GM20000 (cell line): ENCODE measurements around the gene ASTN2.

ENCODE experiments used
- DNase-seq: peaks from one replicate; pipeline ENCODE4 v3.0.0; 2012; ENCODE audit warnings: low spot score
- CTCF ChIP-seq: IDR thresholded peaks from 2 replicates; pipeline ENCODE4 v1.5.1; 2012; ENCODE audit warnings: mild to moderate bottlenecking, control low read depth; ENCODE audit errors: extremely low read depth, missing control alignments

ASTN2 gene

DNA sequence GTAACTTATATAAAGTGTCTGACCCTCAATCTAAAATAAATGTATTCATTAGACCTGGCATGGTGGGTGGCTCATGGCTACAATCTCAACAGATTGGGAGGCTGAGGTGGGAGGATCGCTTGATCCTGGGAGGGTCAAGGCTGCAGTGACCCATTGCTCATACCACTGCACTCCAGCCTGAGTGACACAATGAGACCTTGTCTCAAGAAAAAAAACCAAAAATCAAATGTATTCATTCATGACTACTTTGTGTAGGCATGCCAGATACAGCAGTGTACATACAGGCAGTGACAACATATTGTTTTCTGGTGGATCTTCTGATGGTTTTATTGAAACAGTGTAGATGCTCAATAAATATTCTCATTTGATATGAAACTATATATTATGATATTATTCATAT is 526.8 kb downstream of the ASTN2 start:
- DNase-seq: no peak
- no peak for TF ChIP-seq CTCF

DNA sequence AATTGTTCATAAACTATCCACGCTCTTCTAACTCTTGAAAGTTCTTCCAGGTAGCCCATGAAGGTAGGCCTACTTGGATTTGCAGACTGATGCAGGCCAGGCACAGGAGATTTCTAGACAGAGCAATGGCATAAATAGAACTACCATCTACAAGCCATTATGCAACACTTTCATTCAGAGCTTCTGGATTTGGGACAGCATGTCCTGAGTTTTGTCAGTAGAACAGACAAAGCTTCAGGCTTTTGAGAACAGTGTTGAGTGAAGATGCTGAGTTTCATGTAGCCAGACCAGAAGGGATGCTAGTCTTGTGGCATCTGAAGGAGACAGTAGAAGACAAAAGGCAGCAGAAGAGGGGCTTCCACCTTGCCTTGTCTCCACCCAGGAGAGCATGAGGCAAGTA is 531.2 kb downstream of the ASTN2 start:
- DNase-seq: no peak
- TF ChIP-seq CTCF: no peak

GRCh38 chr9:116877072-116877471 is 537.8 kb downstream of the ASTN2 start:
- no peak for DNase-seq
- TF ChIP-seq CTCF: no peak

GRCh38 chr9:116875576-116875975 is 539.3 kb downstream of the ASTN2 start:
- no peak for DNase-seq
- no peak for TF ChIP-seq CTCF

GRCh38 chr9:116873937-116874914 is 540.6 kb downstream of the ASTN2 start:
- TF ChIP-seq CTCF: no peak
- no peak for DNase-seq

DNA sequence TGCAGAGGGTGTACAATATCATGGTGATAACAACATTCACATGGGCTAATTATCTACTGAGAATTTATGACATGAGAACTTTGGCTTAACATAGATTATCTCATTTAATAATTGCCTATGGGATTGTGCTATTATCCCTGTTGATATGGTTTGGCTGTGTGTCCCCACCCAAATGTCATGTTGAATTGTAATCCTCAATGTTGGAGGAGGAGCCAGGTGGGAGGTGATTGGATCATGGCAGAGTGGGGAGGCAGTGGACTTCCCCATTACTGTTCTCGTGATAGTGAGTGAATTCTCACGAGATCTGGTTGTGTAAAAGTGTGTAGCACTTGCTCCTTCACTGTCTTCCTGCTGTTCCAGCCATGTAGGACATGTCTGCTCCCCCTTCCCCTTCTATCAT is 541.4 kb downstream of the ASTN2 start:
- DNase-seq: no peak
- no peak for TF ChIP-seq CTCF

DNA sequence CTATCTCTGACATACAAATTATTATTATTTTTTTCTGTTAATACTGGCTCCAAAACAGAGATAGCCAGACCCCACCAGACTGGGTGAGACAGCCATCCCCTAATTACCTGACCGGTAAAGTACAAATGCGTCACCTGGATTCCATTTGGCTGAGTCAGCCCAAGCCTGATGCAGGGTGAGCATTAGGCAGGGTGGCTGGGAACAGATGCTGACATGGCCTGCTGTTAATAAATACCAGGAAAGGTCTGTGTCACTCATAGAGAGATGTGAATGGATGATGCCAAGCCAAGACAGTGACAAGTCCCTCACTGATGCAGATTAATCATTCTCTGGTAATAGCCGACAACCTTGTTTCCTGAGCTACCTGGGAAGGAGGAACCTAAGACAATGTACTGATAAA is 544.3 kb downstream of the ASTN2 start:
- TF ChIP-seq CTCF: no peak
- DNase-seq: no peak
